C4-2B (cell line): ENCODE results near the gene USP7.

Experiments
- H3K27ac ChIP-seq: fragments of 450-650 bp; 2 replicates; pipeline ENCODE4 v1.5.1; 2017
- ZFX ChIP-seq: fragments of 450-650 bp; IDR thresholded peaks from 2 replicates; pipeline ENCODE4 v1.6.1; 2017
- TF ChIP-seq, protein P1 (sequence below): fragments of 450-650 bp; conservative IDR thresholded peaks from 2 replicates; pipeline ENCODE4 v1.5.1; 2017; ENCODE audit warnings: mild to moderate bottlenecking

USP7 gene

DNA sequence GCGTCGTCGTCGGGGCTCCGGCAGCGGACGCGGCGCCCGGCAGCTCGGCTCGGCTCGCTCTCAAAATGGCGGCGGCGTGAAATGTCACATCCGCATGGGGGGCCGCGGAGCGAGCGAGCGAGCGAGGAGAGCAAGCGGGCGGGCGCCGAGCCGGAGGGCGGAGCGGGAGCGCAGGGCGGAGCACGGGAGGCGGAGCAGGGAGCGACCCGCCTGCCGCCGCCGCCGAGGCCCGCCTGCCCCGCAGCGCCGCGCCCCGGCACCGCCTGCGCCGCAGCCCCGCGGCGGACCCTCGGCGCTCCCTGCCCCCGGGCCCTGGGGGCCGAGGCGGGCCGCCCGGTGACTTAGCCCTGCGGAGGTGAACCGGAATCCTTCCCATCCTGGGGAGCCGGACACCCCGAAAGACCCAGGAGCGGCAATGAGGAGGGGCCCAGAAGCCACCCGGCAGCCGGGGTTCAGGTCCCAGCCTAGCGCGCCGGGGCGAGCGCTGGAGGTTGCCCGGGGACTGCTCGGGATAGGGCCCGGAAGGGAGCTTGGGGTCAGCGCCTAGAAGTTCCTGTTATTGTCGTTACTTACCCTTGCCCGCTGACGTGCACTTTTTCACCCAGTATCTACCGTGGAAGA, at the start of gene USP7:
Gene USP7, minus strand, starts transcription at position 86 of the 621 bp plus-strand sequence. CDS start 621 bp downstream, outside the sequence.
- TF ChIP-seq, protein P1, sequence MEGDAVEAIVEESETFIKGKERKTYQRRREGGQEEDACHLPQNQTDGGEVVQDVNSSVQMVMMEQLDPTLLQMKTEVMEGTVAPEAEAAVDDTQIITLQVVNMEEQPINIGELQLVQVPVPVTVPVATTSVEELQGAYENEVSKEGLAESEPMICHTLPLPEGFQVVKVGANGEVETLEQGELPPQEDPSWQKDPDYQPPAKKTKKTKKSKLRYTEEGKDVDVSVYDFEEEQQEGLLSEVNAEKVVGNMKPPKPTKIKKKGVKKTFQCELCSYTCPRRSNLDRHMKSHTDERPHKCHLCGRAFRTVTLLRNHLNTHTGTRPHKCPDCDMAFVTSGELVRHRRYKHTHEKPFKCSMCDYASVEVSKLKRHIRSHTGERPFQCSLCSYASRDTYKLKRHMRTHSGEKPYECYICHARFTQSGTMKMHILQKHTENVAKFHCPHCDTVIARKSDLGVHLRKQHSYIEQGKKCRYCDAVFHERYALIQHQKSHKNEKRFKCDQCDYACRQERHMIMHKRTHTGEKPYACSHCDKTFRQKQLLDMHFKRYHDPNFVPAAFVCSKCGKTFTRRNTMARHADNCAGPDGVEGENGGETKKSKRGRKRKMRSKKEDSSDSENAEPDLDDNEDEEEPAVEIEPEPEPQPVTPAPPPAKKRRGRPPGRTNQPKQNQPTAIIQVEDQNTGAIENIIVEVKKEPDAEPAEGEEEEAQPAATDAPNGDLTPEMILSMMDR = no peak; the same call in 1 of the 2 replicates
- peak; percentile 34; the same call in 1 of the 2 replicates for TF ChIP-seq ZFX
- H3K27ac ChIP-seq = peak within 1 kb of the TSS; percentile 79

DNA sequence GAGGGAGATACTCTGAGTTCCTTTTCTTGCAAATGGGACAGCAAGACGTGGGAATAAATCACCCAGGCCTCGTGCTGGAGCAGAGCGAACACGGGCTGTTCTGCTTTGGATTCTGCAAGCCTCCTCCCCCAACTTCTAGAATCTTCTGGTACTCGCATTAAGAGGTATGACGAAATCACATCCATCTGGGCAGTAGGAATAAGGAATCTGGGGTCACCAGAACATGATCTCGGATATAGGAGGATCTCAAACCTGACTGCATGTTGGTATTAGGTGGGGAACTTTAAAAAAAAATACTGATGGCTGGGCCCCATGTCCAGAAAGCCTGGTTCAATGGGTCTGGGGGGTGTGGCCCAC, 49.8 kb upstream of the USP7 start:
- H3K27ac ChIP-seq = no peak overlapping the region
- no peak for TF ChIP-seq ZFX
- TF ChIP-seq, protein P1 = no peak

DNA sequence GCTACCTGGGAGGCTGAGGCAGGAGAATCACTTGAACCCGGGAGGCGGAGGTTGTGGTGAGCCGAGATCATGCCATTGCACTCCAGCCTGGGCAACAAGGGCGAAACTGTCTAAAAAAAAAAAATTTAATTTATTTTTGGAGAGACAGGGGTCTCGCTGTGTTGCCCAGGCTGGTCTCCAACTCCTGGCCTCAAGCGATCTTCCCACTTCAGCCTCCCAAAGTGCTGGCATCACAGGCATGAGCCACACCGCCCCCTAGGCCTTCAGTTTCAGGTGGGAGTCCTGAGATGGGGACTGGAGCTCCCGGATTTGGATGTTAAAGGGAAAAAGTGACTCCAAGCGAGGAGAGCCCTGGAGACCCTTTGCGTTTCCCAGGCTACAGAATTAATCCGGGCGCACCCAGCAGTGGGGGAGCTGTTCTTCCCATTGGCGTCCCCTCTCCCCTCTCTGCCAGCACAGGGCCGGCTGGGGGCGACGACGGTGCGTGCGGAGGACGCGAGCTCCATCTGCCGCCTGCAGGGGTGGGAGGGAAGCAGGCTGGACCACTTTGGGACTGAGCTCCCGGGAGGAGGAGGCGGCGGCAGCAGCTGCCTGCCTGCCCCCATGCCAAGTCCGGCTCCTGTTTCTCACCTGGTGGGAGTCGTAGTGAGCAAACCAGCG, 49.3 kb upstream of the USP7 start:
- TF ChIP-seq, protein P1 = no peak
- TF ChIP-seq ZFX = no peak
- no peak overlapping the region for H3K27ac ChIP-seq

DNA sequence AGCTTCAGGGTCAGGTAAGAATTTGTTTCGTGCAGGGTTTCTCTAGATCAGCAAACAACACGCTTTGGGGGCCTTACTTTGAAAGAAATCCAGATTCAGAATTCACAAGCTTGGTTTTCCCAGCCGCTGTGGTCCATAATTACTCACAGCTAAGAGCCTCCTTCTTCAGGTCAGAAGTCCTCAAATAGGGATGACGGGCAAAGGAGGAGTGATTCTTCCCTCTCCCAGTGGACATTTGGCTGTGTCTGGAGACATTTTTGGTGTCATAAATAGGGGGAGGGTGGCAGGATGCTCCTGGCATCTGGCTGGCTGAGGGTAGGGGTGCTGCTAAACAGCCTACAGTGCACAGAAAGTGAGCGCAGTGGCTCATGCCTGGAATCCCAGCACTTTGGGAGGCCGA, 48.6 kb upstream of the USP7 start:
- no peak overlapping the region for H3K27ac ChIP-seq
- TF ChIP-seq ZFX = no peak
- TF ChIP-seq, protein P1 = no peak

DNA sequence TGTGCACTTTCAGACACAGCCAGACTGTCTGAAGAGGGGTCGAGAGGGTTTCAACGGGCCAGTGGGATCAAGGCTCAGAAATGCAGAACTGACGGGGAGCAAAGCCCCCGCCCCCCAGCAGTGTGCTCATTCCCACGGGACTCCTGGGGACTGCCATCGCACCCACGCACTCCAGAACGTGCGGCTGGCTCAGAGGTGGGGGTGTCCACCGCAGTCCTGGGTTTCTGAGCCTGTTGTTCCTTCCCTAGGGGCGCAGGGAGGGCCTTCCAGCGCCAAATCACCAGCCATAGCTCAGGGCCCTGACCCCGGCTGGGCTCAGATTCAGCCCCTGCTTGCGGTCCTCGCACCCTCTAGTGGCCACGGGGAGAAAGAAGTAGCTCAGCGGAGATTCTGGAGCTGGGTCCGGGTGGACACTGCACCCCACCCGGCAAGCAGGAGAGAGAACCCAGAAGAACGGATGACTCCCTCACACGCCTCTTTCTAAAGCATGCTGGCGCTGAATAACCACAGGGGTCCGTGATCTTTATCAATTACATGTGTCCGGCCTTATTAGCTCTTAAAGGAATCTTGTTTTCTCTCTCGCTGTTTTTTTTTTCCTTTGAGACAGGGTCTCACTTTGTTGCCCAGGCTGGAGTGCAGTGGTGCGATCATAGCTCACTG, 45.0 kb upstream of the USP7 start:
- H3K27ac ChIP-seq = no peak overlapping the region
- TF ChIP-seq ZFX = no peak
- TF ChIP-seq, protein P1 = peak; percentile 94

DNA sequence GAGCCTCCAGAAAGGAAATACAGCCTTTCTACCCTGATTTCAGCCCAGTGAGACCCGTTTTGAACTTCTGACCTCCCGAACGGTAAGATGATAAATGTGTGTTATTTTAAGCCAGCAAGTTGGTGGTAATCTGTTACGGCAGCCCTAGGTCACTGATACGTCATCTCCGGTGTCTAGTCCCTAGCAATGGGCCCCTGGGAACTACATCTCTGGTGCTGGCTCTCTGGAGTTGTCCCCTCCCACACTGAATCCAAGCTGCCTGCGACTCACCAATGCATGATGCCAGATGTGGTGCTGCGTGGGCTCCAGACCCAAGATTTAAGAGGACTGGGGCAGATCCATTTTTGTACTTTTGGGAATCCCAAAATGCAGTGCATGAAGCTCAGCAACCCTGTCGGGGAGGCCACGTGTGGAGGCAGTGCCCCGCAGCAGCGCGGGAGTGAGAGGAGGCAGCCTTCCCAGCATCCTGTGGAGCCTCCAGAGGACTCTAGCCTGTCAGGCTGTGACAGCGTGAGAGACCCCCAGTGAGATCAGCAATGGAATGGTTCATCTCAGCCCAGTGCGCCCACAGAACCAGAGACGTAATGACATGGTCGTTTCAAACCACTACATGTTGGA, 43.6 kb upstream of the USP7 start:
- no peak overlapping the region for H3K27ac ChIP-seq
- TF ChIP-seq ZFX = no peak
- TF ChIP-seq, protein P1 = no peak

DNA sequence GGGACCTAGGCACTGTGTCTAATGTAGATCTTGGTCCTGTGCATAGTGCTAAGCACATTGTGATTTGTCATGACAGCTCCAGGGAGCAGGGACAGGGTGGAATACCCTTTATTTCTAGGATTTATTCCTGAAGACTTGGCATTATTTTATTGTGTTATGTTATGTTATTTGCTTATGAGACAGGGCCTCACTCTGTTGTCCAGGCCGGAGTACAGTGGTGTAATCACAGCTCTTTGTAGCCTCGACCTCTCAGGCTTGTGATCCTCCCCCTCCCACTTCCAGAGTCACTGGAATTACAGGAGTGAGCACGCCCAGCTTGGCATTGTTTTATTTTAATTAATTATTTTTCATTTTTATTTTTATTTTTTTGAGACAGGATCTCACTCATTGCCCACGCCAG, 40.5 kb upstream of the USP7 start:
- H3K27ac ChIP-seq = no peak overlapping the region
- TF ChIP-seq ZFX = no peak
- TF ChIP-seq, protein P1 = no peak
